ENCODE results near the gene STXBP5.

DNA sequence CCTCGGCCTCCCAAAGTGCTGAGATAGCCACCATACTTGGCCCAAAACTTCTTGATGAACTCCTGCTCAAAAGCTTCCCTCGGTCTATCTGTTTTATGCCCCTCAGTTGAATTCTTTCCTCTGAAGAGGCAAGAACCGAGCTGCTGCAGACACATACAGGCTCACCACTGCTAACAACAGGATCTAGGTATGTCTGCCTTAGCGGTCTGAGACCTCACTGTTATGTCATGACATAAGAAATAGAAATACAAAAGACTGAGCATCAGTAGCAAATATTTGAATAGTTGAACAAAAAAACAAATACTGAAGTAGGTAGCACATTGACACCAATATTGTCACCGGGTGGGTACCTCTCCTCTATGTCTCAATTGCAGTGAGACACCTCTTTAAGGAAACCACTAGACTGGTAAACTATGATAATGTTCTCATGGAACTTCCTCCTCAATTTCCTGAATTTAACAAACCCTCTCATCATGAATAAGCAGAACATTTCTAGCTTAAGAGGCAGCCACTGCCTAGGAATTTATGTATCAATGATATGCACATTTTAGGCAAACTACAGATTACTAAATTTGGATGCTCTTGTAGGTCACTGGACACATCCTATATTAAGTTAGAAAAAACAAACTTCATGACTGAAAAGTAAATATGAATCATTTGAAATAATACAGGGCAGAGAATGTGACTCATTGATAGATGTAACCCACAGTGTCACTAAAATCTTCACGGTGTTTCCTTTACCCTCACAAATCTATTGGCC is 9.4 kb upstream of the STXBP5 start:
- TF ChIP-seq, protein P1, sequence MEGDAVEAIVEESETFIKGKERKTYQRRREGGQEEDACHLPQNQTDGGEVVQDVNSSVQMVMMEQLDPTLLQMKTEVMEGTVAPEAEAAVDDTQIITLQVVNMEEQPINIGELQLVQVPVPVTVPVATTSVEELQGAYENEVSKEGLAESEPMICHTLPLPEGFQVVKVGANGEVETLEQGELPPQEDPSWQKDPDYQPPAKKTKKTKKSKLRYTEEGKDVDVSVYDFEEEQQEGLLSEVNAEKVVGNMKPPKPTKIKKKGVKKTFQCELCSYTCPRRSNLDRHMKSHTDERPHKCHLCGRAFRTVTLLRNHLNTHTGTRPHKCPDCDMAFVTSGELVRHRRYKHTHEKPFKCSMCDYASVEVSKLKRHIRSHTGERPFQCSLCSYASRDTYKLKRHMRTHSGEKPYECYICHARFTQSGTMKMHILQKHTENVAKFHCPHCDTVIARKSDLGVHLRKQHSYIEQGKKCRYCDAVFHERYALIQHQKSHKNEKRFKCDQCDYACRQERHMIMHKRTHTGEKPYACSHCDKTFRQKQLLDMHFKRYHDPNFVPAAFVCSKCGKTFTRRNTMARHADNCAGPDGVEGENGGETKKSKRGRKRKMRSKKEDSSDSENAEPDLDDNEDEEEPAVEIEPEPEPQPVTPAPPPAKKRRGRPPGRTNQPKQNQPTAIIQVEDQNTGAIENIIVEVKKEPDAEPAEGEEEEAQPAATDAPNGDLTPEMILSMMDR (IDR thresholded peaks at IDR 0.05; ENCODE audit: low read depth, low read length), result no peak
- TF ChIP-seq EZH2phosphoT487 (IDR thresholded peaks at IDR 0.05; ENCODE audit: low read depth), result no peak
